NCI-H128 (cell line): Measurements from ENCODE around the gene LRMDA.

ENCODE experiments used
- DNase-seq: peaks from one replicate; lab custom pipeline; 2025; ENCODE audit not compliant: unreplicated experiment; lab: John Stamatoyannopoulos, UW

The LRMDA gene

DNA sequence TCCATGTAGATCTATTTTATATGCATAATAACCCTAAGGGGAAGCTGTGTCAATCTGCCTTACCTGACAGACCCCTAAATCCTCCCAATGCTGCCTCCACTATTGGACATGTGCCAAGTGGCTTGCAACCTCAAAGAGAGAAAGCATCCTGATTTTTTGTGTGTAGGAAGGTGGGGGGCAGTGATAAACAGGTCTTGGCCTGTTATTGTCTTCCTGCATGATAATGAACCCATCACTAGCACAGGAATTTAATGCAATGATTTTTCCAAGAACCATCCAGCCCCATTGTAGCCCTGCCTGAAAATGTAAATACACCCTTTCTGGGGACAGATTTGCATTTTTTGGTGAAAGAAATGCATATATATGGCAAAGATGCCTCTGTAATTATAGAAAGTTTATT is 850.2 kb downstream of the LRMDA start:
- no peak for DNase-seq

DNA sequence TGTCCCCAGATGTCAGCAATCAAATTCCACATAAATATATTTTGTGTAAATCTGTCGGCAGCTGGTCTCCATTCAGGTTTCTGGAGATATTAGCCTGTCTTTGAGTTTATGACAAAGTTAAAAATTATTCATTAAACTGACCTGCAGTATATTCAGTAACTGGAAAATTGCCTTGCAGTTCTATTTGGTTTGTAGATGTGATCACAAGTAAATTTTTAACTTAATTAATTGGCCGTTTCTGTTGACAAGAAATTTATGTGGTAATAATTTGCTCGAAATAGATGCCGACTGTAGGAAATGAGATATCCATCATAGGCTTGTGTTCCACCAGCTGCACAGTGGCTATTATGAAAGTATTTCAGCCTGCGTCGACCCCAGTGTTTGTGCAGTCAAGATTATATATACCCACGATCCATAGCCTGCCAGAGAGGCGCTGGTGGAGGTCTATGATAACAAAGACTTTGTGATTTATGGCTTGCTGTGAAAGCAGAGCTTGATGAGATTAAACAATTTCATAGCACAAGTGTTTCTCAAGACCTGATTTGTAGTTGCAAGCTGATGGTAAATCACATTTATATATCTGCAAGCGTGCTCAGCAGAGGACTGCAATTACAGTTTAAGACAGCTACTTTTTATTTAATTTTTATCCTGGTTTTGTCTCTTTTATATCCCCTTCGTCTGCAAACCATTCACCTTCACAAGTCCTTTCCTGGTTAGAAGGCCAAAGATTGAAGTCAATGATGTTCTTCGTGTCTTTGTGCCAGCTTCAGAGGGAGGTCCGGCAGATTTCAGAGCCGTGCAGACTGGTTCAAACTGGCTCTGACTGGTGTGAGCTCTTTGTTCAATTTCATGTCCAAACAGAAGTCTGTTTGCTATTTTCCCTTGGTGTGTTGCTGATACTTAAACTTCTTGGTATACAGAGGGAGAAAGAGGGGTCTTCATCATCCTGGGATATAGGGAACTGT is 850.9 kb downstream of the LRMDA start:
- peak; percentile 4 for DNase-seq

GRCh38 chr10:76284351-76284750 is 852.9 kb downstream of the LRMDA start:
- no peak for DNase-seq

DNA sequence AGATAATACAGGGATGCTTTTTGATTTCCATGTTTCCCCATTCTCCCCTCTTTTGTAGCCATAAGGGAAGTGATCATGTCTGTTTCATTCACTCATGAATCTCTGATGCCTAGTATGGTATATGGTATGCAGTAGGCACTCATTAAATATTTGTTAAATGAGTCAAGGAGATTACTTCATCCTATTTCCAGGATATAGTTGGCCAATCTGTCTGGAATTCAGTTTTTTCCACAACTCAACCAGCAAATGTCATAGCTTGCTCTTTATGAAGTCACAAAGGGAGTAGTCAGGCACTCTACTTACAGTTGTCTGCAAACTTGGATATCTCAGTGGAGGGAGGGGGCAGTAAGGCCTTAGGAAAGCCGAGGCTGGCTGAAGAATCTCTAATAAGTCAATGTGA is 853.6 kb downstream of the LRMDA start:
- no peak for DNase-seq

GRCh38 chr10:76285515-76285914 is 854.1 kb downstream of the LRMDA start:
- DNase-seq = no peak

- DNase-seq = no peak
Measured at GRCh38 chr10:76286536-76286935, 855.1 kb downstream of the LRMDA start.

DNA sequence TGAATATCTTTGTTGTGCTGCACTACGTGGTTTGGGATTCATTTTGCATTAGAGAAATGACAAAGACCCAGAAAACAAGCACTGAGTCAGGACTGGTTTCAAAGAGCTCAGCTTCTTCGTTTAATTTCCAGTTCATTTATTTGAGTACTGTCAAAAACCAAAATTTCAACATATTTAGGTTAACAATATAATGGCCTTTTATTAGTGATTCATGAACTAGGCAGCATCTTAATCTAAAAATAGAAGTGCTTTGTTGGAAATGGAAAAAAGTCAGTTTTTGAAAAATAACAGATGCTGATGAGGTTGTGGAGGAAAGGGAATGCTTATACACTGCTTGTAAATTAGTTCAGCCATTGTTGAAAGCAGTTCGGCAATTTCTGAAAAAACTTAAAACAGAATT is 856.4 kb downstream of the LRMDA start:
- no peak for DNase-seq

DNA sequence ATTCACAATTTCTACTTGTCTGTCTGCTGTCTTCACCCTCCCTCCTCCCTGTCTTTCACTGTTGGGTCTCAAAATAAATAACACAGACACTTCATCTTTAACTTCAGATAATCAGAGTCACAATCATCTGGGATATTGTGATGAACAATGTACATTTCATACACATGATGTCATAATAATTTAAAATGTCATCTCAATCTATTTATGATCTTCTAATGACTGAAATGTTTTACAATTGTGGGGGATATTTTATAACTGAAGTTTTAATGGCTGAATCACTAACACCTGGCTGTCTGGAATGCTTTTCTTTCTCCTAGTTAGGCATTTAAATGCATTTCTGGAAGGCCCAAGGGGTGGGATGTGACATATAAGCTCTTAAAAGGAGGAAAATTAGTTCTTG is 859.8 kb downstream of the LRMDA start:
- DNase-seq = no peak

DNA sequence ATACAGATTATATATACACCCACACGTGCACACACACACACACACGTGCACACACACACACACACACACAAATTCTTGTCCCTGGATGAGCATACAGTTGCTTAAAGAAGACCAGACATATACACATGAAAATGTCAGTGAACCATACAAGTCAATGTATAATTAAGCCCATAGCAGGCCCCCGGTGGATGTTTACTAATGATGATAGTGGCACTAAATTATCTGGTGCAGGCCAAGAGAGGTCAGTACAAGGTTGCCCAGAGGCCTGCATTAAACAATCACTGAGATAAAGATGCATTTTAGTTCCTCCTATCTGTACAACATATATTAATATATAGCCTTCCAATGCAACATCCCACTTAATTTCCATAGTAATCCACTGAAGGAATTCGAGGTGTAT is 860.5 kb downstream of the LRMDA start:
- DNase-seq = no peak

DNA sequence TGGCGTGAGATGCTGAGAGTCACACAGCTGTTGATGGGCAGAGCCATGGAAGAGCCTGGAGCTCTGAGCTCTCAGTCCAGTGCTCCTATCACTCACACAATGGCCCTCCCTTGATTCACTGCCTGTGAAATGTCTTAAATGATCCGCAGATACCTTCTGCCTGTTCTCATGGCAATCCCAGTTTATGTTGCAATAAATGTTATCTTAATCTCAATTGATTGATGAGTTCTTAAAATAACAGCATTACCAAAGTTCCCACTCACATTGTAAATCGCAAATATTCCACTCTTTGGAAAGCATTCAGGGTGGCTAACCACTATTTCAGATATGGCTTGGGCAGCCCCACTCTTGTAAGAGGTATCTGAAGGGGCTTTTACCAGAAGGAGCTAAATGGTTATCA is 865.5 kb downstream of the LRMDA start:
- DNase-seq = no peak

DNA sequence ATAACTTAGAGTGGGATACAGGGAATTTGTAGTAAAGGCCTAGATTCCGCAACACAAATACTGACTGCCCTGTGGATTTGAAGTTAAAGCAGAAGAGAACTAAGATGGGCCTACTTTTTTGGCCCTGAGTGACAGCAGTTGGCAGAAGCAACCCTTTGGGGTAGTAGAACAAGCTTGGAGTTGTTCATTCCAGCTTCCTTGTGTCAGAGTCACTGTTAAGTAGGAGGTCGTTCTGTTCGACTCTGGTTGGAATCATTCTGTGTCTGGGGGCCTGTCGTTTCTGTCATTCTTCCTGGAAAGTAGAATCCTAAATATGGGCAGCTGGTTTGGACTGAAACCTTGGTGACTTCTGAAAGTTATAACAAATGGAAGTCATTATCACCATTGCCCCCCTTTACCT is 865.9 kb downstream of the LRMDA start:
- no peak for DNase-seq

DNA sequence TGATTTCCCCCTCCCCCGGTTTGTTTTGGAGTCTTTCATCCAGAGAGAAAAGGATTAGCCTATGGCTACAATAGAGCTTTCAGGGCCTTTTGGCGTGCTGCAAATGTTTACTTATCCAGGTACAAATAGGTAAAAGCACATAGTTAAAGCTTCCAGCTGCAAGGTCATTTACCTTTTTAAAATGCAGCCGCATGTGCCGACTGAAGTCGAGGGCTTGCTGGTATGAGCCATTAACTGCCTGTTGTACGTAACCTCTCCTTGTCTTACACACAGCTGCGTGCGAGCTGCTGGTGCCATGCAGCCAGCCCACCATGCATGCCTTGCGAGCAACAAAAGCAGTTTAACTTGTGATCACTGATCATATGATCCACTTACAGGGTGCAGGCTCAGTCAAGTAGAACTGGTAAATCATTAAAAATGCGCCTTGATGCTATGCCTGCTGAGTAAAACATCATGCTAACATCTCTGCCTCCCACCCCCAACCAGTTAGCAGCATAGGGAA is 866.4 kb downstream of the LRMDA start:
- DNase-seq = peak; percentile 59

DNA sequence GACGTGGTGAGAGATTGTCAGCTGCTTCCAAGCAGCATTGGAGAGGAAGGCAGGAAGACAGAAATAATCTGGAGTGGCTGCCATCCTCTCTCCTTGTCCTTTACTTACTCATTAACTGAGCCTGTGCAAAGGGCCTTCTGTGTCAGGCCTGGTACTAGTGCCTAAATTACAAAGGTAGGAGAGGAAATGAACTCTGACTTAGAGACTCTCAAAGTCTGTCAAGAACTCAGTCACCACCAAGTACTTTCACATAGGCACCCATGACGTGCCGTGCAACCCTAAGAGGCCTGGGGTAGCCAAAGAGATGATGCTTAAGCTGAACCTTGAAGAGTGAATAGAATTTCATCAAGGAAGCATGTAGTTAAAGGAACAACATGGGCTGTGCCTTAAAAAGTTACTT is 866.9 kb downstream of the LRMDA start:
- DNase-seq = no peak

- DNase-seq = no peak
Measured at GRCh38 chr10:76299501-76299900, 868.1 kb downstream of the LRMDA start.

- no peak for DNase-seq
Measured at GRCh38 chr10:76301211-76301610, 869.8 kb downstream of the LRMDA start.

DNA sequence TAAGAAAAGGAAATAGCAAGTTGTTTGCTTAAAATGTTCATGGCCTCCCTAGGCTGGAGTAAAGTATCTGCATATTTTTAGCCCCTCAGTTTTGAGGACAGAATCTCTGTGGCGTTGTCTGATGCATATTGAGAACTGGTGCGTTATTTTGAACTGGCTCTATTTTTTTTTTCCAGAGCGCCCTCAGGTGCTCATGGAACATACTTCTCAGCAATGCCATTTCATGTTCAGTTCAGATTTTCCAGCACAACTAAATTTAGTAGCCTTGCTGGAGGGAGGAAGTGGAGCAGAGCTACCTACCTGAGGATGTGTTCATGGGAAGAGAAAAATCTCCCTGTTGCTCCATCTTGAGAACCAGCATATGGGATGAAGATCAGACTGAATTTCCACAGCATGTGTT is 870.5 kb downstream of the LRMDA start:
- DNase-seq = no peak

GRCh38 chr10:76302481-76302880 is 871.1 kb downstream of the LRMDA start:
- no peak for DNase-seq

DNA sequence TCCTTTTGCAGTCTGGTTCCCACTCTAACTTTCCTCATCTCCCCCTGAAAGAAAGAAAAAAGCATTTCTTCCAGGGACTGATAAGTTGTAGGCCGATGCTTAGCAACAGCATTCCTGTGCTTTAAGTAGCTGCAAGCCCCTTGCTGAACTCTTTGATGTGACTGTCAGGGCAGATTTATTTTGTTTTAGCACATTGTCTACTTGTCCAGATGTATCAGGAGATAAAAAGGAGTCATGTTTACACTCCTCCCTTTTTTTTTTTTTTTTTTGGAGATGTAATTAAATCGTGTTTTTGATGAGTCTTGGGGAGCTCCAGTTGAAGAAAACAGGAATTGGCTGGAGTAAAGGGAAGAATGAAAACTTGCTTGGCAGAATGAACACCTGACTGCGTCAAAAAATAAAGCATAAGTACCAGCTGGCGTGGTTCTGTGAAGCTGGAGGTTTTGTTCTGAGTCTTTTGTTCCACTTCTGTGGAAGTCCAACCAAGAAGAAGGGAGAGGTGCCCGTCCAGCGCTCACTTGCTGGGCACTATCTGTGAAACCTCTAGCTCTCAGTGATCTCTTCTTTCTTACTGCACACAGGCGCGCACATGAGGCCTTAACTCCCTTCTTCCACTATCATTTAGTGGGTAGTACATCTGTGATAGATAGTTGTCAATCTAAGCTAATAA is 871.7 kb downstream of the LRMDA start:
- DNase-seq = no peak

DNA sequence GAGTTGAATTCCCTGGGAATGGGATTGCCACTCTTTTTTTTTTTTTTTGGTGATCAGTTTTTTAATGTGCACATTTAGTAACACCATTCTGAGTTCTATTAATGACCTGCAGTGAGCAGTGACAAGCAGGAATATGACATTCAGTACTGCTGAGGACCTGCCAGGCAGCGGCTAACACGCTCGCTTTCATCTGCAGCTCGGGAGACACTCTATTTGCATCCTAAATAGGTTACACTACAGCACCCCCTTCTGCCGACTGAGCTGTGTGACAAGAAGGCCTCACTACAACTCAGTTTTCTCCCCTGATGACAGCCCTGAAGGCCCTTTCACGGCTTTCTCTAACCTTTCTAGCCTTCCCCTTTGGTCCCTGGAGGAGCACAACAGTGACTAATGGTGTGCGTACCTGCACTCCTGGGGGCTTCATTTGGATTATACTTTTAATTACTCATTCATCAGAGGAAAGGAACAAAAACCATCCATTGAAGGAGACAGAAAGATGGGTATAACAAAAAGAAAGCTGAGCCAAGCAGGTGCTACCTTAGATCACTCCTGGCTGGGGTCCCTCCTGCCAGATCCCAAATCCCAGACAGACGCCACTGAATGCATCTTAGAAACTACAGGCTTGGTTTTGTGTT is 872.4 kb downstream of the LRMDA start:
- no peak for DNase-seq

GRCh38 chr10:76305930-76306615 is 874.6 kb downstream of the LRMDA start:
- no peak for DNase-seq

- DNase-seq = no peak
Measured at GRCh38 chr10:76306856-76307255, 875.4 kb downstream of the LRMDA start.
